ENCODE data around the gene CLCN5.

Gene CLCN5

GRCh38 chrX:50103176-50103575 is 180.8 kb downstream of the CLCN5 start:
- CTCF ChIA-PET: interaction anchor here (0.6 kb wide), 1 partner anchor 839 kb away, joined by 3 read pairs; no protein-coding TSS in a partner anchor

GRCh38 chrX:50103866-50104566 is 181.6 kb downstream of the CLCN5 start:
- ChIA-PET CTCF (interaction anchor here (0.5 kb wide), 1 partner anchor 101 kb away, joined by 3 read pairs; the partner anchor contains the start of gene CCNB3), POLR2A (no interaction called here)
- no peak for TF ChIP-seq PKNOX1 (IDR thresholded peaks at IDR 0.05)
- no peak for TF ChIP-seq ZNF384 (IDR thresholded peaks at IDR 0.05)
- TF ChIP-seq FOXK2 (IDR thresholded peaks at IDR 0.05): no peak
- TF ChIP-seq SUZ12 (IDR thresholded peaks at IDR 0.05): no peak
- no peak for TF ChIP-seq LEF1 (IDR thresholded peaks at IDR 0.05; ENCODE audit: borderline replicate concordance)
- TF ChIP-seq ELF4 (IDR thresholded peaks at IDR 0.05): no peak
- TF ChIP-seq BHLHE40 (IDR thresholded peaks at IDR 0.05; ENCODE audit: borderline replicate concordance): no peak
- no peak for TF ChIP-seq L3MBTL2 (conservative IDR thresholded peaks at IDR 0.05)
- no peak for TF ChIP-seq SP1 (IDR thresholded peaks at IDR 0.05)
- no peak for TF ChIP-seq ARNT (IDR thresholded peaks at IDR 0.05)
- no peak for TF ChIP-seq CTBP1 (IDR thresholded peaks at IDR 0.05; ENCODE audit: borderline replicate concordance)
- no peak for TF ChIP-seq NFRKB (IDR thresholded peaks at IDR 0.05)
- TF ChIP-seq FOXA1 (IDR thresholded peaks at IDR 0.05): no peak
- no peak for TF ChIP-seq FOXM1 (IDR thresholded peaks at IDR 0.05; ENCODE audit: borderline replicate concordance)
- DNase-seq (ENCODE audit: extremely low spot score): no peak

More at GRCh38 chrX:50103176-50103575, 180.8 kb downstream of the CLCN5 start:
- POLR2A ChIA-PET: no interaction called here
- DNase-seq (ENCODE audit: extremely low spot score): no peak
- no peak for TF ChIP-seq FOXM1 (IDR thresholded peaks at IDR 0.05; ENCODE audit: borderline replicate concordance)
- no peak for TF ChIP-seq ELF4 (IDR thresholded peaks at IDR 0.05)
- TF ChIP-seq L3MBTL2 (conservative IDR thresholded peaks at IDR 0.05): no peak
- no peak for TF ChIP-seq FOXA1 (IDR thresholded peaks at IDR 0.05)
- TF ChIP-seq SP1 (IDR thresholded peaks at IDR 0.05): no peak
- no peak for TF ChIP-seq PKNOX1 (IDR thresholded peaks at IDR 0.05)
- TF ChIP-seq NFRKB (IDR thresholded peaks at IDR 0.05): no peak
- TF ChIP-seq ZNF384 (IDR thresholded peaks at IDR 0.05): no peak
- TF ChIP-seq HDGF (IDR thresholded peaks at IDR 0.05; ENCODE audit: borderline replicate concordance): no peak
- TF ChIP-seq TARDBP (IDR thresholded peaks at IDR 0.05): no peak
- TF ChIP-seq BHLHE40 (IDR thresholded peaks at IDR 0.05; ENCODE audit: borderline replicate concordance): no peak
- no peak for TF ChIP-seq CTBP1 (IDR thresholded peaks at IDR 0.05; ENCODE audit: borderline replicate concordance)
- no peak for TF ChIP-seq FOXK2 (IDR thresholded peaks at IDR 0.05)

GRCh38 chrX:50106051-50106675 is 183.8 kb downstream of the CLCN5 start:
- DNase-seq (ENCODE audit: extremely low spot score): no peak
- POLR2A ChIA-PET: no interaction called here
- TF ChIP-seq FOXM1 (IDR thresholded peaks at IDR 0.05; ENCODE audit: borderline replicate concordance) (no peak), FOXA1 (IDR thresholded peaks at IDR 0.05) (no peak), ZNF384 (IDR thresholded peaks at IDR 0.05) (no peak), PKNOX1 (IDR thresholded peaks at IDR 0.05) (no peak)
- CTCF ChIA-PET: no interaction called here

GRCh38 chrX:50107470-50107869 is 185.1 kb downstream of the CLCN5 start:
- CTCF ChIA-PET: no interaction called here
- POLR2A ChIA-PET: no interaction called here
- no peak for TF ChIP-seq HDGF (IDR thresholded peaks at IDR 0.05; ENCODE audit: borderline replicate concordance)
- no peak for DNase-seq (ENCODE audit: extremely low spot score)

GRCh38 chrX:50108264-50108663 is 185.9 kb downstream of the CLCN5 start:
- CTCF ChIA-PET: no interaction called here
- POLR2A ChIA-PET: no interaction called here
- DNase-seq (ENCODE audit: extremely low spot score): no peak
- TF ChIP-seq LEF1 (IDR thresholded peaks at IDR 0.05; ENCODE audit: borderline replicate concordance) (no peak), ELF4 (IDR thresholded peaks at IDR 0.05) (no peak), NFRKB (IDR thresholded peaks at IDR 0.05) (no peak), L3MBTL2 (conservative IDR thresholded peaks at IDR 0.05) (no peak), FOXA1 (IDR thresholded peaks at IDR 0.05) (no peak), SUZ12 (IDR thresholded peaks at IDR 0.05) (no peak), FOXM1 (IDR thresholded peaks at IDR 0.05; ENCODE audit: borderline replicate concordance) (no peak), TARDBP (IDR thresholded peaks at IDR 0.05) (no peak), BHLHE40 (IDR thresholded peaks at IDR 0.05; ENCODE audit: borderline replicate concordance) (no peak)

- ChIA-PET CTCF (no interaction called here), POLR2A (no interaction called here)
- DNase-seq (ENCODE audit: extremely low spot score): no peak
- TF ChIP-seq ZNF384 (IDR thresholded peaks at IDR 0.05) (no peak), SP1 (IDR thresholded peaks at IDR 0.05) (no peak), ELF4 (IDR thresholded peaks at IDR 0.05) (no peak), TARDBP (IDR thresholded peaks at IDR 0.05) (no peak), HDGF (IDR thresholded peaks at IDR 0.05; ENCODE audit: borderline replicate concordance) (no peak), NFRKB (IDR thresholded peaks at IDR 0.05) (no peak), FOXM1 (IDR thresholded peaks at IDR 0.05; ENCODE audit: borderline replicate concordance) (no peak), FOXA1 (IDR thresholded peaks at IDR 0.05) (no peak), LEF1 (IDR thresholded peaks at IDR 0.05; ENCODE audit: borderline replicate concordance) (no peak), L3MBTL2 (conservative IDR thresholded peaks at IDR 0.05) (no peak), CTBP1 (IDR thresholded peaks at IDR 0.05; ENCODE audit: borderline replicate concordance) (no peak), SUZ12 (IDR thresholded peaks at IDR 0.05) (no peak), FOXK2 (IDR thresholded peaks at IDR 0.05) (no peak), ARNT (IDR thresholded peaks at IDR 0.05) (no peak), PKNOX1 (IDR thresholded peaks at IDR 0.05) (no peak), BHLHE40 (IDR thresholded peaks at IDR 0.05; ENCODE audit: borderline replicate concordance) (no peak)
Measured at GRCh38 chrX:50111742-50112141, 189.3 kb downstream of the CLCN5 start.
